Hematopoietic multipotent progenitor cell treated with erythropoietin and hydrocortisone succinate and interleukin-3 and kit ligand, for 8 days (in vitro differentiated cells): ENCODE data around the gene STXBP6.

Source experiments
- DNase-seq: peaks from one replicate; pipeline ENCODE4 v3.0.0-alpha.2; 2015

Gene STXBP6

GRCh38 chr14:25050269-25051150 lies 563 bp upstream of the STXBP6 start:
- DNase-seq = peak; percentile 23

DNA sequence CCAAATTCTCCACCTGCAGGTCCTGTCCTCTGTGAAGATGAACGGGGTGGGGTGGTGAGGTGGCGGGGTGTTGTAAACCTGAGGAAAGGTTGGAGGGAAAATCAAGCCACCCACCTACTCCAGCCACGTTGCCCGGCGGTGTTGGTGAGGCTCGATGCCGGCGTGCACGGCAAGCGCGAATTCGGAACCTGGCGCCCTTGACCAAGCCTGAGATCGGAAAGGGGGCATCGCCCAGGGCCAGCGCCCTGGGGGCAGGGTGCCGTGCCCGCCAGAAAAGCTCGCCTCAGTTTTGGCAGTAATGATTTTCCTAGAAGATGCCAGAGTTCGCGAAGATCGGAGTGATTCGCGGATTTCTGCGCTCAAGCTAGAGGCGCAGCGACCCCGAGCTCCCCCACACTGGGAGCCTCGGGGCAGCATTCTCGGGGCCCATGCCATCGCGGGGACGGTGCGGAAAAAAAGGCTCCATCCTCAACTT lies 817 bp downstream of the STXBP6 start:
- DNase-seq = no peak

DNA sequence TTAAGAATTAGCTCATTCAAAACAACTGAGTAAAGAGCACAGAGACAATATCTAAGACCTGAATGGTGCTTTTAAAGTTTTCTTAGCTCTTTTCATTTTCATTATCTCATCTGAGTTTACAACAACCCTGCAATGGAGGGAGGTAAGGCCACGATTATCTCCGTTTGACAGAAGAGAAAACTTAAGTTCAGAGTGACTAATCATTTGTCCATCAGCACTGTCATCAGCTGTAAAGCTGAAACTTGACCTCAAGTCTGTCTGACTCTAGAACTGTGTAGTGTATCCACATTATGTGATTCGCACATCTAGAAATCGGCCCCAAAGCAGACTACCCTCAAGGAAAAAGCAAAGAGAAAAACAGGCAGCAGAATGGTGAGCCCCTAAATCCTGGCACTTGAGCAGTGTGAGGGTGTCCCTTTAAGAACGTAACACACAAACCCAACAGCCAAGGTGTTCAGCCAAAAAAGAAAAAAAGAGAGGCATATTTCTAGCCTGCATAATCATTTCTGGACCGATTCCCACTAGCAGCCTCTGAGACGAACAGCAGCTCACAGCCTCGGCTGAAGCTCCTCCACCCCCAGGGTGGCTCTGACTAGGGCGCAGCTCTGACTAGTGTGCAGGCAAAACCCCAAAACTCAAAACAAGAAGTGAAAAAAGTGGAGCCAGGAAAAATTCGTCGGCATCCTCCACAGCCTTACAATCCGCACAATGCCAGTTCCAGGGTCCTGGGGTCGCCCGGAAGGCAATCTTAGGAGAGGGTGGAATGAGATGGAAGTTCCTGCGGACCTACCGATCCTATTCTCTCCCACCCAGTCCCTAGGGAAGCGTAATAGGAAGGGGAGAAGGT lies 1.6 kb downstream of the STXBP6 start:
- DNase-seq = peak; percentile 61

DNA sequence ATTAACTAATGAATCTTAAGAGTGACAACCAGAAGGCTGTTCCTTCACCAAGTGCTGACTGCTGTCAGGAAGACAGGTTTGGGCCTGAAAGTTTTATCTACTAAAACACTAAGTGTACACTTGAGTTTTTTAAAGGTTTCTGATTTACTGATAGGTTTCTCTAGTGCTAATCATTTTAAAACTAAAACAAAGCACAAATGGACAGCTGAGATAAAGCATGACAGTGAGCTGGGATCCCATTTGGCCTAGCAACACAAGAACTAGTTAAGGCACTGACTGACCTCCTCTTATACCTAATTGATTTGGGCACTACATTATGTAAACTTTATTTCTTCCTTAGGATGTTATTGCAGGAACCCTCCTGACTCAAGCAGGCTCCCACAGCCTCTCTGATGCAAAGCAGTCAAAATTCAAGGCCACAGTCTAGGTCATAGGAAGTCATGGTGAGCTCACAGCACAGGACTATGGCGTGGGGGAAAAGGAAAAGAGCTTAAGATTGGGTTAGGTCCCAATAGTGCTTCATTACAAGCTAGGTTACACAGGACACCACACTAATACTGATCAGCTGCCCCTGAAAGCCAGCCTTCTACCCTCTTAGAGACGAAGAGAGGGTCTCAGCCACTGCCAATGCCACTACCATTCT lies 3.5 kb downstream of the STXBP6 start:
- DNase-seq = peak; percentile 5

DNA sequence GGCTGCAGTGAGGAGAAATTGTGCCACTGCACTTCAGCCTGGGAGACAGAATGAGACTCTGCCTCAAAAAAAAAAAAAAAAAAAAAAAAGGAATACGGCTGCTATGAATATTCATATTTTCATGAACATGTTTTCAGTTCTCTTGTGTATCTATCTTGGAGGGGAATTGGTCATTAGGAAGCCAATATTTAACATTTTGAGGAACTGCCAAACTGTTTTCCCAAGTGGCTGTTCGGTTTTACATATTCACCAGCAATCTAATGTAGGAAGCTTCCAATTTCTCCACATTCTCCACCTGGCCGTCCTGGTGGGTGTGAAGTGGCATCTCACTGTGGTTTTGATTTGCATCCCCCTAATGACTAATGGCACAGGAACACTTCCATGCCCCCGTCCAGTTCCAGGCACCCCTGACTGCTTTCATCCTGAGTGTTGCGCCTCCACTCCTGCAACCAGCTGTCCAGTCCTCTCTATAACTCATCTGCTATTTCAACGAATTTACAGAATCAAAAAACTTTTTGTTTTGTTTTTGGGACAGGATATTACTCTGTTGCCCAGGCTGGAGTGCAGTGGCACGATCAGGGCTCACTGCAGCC lies 5.7 kb downstream of the STXBP6 start:
- no peak for DNase-seq

- peak; percentile 40 for DNase-seq
Measured at GRCh38 chr14:25042362-25043299, 7.3 kb downstream of the STXBP6 start.

- DNase-seq = no peak
Measured at GRCh38 chr14:25041898-25042297, 8.0 kb downstream of the STXBP6 start.

- no peak for DNase-seq
Measured at GRCh38 chr14:25041484-25041883, 8.5 kb downstream of the STXBP6 start.

DNA sequence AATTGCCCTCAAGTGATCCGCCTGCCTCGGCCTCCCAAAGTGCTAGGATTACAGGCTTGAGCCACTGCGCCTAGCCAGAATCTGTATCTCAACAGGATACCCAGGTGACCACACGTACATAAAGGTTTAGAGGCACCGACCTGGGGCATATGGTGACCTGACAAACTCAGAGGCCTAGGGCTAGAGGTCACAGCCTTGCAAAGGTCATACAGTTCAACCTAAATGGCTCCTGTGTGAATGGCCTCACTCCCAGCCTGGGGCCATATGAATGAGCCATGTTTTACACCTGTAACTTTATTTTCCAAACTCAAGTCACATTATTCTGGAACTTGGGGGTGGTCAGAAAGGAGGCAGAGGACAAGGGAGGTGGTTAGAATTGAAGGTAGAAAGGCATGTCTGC lies 10.0 kb downstream of the STXBP6 start:
- no peak for DNase-seq

DNA sequence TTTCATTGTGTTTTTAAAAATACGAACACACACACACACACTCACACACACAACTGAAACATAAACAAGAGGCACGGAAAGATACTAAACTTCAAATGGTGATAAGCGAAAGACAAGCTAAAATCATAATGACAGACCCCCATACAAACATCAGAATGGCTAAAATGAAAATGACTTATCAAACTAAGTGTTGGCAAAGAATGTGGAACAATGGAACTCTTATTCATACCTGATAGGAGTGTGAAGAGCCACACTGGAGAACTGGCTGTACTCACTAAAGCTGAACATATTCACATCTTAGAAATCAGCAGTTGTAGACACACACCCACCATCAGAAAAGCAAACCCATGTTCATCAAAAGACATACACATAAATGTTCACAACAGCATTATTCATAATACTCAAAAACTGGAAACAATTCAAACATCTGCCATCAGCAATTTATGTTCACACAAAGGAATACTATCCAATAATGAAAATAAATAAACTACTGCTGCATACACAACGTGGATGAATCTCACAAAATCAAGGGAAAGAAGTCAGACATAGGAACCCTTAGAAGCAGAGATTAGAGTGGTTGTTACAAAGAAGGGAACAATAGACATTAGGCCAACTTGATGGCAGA lies 11.8 kb downstream of the STXBP6 start:
- no peak for DNase-seq

GRCh38 chr14:25037032-25037431 lies 12.9 kb downstream of the STXBP6 start:
- no peak for DNase-seq

- DNase-seq = no peak
Measured at GRCh38 chr14:25034803-25035681, 14.9 kb downstream of the STXBP6 start.

GRCh38 chr14:25033358-25033757 lies 16.6 kb downstream of the STXBP6 start:
- DNase-seq = no peak

DNA sequence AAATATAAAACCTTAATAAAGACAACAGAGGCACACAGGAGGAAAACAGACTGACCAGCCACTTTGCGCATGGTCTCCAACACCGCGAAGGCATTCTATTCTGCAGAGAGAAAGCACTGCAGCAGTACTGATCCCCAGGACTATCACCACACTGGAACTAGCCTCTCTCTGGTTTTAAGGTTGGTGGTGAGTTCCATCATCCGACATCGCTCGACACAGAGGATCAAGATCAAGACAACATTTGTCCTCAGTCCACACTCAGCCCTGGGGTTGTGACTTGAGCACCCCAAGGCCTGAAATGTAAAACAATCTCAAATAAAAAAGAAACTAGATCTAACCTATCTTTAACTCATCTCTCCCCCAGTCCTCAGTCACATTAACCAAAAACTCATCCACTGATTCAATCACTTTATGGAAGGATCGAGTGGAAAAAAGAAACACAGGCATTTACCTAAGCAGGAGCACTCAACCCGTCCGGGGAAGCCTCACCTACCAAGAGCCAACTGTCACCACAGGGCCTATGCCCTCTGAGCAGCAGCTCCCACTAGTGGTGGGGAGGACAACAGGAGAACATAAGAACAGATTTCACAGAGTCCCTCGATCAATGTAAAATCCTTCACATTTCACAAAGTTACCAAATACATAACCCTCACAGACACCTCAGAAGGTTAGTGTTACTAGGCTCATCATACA lies 17.7 kb downstream of the STXBP6 start:
- DNase-seq = peak; percentile 25

DNA sequence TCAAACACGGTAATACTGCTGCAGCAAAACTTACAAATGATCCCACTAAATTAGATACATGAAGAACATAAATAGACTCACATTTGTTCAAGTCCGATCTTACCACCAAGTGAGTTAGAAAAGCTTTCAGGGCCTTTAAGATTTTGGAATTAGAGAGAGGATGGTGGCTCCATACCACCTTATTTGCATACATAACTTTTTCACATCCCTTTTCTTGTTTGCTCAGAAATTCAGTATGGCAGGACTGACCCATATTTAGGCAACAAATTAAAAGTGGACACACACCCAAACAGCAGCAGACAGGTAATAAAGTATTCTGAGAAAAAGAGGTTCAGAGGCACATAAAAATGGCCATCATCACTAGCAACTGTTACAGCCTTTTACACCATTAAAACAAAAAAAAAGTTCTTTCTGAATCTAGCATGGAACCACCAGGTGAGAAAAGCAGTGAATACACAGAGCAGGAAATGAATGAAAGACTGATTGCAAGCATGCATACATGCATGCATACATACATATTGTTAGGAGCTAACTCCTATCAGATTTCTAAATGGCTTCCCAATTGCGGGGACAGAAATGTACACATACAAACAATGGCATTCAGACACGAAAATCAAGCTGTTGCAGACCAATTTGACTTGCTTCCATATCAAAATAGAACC lies 23.3 kb downstream of the STXBP6 start:
- DNase-seq = no peak

- no peak for DNase-seq
Measured at GRCh38 chr14:25019892-25020291, 30.1 kb downstream of the STXBP6 start.

DNA sequence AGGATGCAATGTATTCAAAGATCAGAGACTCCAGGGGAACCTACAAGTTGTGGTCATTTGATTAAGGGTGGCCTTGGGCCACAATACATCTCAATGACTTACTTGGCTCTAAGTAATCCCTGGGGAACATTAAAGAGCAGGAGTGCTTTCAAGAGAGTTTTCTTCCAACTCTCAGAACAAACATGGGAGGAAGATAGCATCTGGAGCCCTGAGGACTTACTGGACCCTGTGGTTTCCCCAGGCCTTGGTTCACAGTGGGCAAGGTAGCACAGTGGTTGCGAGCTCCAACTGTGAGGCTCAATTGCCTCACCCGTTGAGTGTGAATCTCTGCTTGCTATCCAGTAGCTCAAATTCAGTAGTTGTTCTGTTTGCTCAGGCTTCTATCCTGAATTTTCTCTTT lies 32.4 kb downstream of the STXBP6 start:
- DNase-seq = no peak

DNA sequence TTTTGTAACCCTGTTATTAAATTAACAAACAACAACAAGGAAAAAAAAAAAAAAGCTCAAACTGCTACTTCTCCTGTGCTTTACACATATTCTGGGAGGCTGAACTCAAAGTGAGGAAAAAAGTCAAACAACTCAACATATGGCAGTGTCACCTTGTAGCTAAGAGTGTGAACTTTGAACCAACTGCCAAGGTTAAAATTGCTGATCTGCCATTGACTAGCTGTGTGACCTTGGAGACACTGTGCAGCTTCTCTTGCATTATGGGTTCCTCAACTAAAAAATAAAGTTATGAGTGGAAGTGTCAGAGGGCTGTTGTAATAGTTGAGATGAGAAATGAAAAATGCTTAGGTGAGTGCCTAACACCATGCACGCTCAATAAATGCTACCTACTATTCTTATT lies 34.2 kb downstream of the STXBP6 start:
- no peak for DNase-seq

- DNase-seq = no peak
Measured at GRCh38 chr14:25014440-25014839, 35.5 kb downstream of the STXBP6 start.
